VCaP (cell line): Measurements from ENCODE around the gene NRIP3.
"Not testable (repeated sequence)": the region's sequence is repeated elsewhere in the genome, so short reads cannot be mapped to it uniquely, and the experiment has no call there.

Experiments
- H3K27ac ChIP-seq: fragments of 450-650 bp; 2 replicates; pipeline ENCODE4 v1.5.1; 2017
- TF ChIP-seq, protein P1 (sequence below): fragments of 450-650 bp; conservative IDR thresholded peaks from 2 replicates; pipeline ENCODE4 v1.5.1; 2017; ENCODE audit warnings: mild to moderate bottlenecking, moderate library complexity

The NRIP3 gene

DNA sequence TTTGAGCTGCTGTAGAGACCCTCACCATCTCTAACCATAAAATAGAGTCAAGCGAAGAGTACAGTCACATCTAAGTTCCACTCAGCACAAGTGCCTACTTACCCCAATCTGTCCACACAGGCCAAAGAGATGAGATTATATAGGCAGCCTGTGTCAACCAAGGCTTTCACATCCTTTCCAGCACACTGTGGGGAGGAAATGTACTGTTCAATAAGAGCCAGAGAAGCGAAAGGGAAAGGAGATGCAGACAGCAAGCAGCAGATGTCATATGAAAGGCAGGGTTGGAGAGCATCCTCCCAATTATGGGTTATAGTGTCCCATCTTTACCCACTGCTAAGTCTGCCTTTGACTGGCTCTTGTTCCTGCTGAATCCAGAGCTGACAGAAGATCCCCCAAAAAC lies 16.4 kb downstream of the NRIP3 start:
- TF ChIP-seq, protein P1, sequence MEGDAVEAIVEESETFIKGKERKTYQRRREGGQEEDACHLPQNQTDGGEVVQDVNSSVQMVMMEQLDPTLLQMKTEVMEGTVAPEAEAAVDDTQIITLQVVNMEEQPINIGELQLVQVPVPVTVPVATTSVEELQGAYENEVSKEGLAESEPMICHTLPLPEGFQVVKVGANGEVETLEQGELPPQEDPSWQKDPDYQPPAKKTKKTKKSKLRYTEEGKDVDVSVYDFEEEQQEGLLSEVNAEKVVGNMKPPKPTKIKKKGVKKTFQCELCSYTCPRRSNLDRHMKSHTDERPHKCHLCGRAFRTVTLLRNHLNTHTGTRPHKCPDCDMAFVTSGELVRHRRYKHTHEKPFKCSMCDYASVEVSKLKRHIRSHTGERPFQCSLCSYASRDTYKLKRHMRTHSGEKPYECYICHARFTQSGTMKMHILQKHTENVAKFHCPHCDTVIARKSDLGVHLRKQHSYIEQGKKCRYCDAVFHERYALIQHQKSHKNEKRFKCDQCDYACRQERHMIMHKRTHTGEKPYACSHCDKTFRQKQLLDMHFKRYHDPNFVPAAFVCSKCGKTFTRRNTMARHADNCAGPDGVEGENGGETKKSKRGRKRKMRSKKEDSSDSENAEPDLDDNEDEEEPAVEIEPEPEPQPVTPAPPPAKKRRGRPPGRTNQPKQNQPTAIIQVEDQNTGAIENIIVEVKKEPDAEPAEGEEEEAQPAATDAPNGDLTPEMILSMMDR: no peak
- no peak overlapping the region for H3K27ac ChIP-seq

DNA sequence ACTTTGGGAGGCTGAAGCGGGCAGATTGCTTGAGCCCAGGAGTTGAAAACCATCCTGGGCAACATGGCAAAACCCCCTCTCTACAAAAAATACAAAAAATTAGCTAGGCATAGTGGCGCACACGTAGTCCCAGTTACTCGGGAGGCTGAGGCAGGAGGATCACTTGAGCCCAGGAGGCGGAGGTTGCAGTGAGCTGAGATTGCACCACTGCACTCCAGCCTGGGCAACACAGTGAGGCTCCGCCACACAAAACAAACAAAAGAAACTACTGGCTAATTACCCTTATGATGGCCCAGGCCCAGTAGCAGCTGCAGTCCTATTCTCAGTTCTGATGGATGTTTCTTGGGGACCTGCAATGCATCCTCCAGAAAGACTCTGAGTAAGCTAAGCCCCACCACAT lies 17.0 kb downstream of the NRIP3 start:
- H3K27ac ChIP-seq: not testable (repeated sequence)

DNA sequence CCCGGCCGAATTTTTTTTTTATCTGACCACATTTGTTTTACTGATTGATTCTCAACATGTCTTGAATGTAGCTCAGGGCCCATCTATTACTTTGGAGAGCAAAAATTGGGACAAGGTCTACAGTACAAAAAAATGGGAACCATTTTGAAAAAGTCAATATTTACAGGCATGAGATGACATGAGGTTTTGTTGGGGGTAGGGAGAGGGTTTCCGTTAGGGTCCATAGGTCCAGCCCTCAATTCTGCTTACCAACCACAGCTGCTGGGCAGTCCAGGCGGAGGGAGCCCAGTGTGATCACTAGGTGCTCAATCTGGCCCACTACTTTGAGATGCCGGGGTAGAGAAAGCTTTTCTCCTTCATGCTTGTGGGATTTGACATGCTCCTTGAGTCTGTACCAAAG lies 18.3 kb downstream of the NRIP3 start:
- H3K27ac ChIP-seq: no peak overlapping the region
- TF ChIP-seq, protein P1: no peak

DNA sequence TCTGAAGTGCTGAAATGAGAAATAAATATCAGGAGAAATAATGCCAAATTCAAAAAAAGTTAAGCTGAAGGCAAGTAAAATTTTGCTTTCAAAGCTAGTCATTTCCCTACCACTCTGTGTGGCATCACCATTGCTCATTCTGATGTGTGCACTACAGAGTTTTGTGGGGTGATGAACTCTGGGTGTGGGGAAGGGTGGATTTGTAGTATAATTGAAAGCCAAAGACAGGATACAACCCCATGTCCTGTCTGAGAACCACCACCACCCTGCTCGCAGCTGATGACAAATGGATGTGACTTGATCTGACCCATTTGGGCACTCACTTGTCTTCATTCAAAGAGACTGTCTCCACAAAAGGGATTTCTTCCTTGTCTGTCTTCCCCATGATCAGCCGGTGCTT lies 20.2 kb downstream of the NRIP3 start:
- no peak overlapping the region for H3K27ac ChIP-seq
- TF ChIP-seq, protein P1: no peak

DNA sequence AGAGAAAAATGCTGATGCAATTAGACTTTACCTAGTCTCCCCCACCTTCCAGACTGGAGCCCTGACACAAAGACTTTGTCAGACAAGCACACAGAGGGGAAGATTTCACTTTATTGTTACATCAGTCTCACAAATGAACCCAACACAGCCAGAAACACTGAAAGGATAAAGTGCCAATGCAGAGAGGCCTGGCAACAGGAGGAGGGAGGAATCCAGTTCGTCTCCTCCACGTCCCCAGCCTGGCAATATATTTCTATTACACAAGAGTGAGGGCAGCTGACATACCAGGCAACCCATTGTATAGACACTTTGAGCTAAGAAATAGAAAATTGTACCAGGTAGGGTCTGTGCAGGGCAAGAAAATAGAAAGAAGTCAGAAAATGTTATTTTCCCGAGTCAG lies 23.3 kb downstream of the NRIP3 start:
- TF ChIP-seq, protein P1: no peak
- H3K27ac ChIP-seq: no peak overlapping the region

DNA sequence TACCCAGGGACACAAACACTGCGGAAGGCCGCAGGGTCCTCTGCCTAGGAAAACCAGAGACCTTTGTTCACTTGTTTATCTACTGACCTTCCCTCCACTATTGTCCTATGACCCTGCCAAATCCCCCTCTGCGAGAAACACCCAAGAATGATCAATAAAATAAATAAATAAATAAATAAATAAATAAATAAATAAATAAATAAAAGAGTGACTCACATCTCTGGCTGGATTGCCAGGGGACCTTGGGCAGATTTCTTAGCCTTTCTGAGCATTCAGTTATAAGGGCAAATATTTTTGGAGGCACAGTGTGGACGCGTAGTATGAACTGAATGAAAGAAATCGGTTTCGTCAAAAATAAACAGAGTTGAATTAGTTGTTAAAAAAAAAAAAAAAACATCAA lies 24.4 kb downstream of the NRIP3 start:
- not testable (repeated sequence) for H3K27ac ChIP-seq

DNA sequence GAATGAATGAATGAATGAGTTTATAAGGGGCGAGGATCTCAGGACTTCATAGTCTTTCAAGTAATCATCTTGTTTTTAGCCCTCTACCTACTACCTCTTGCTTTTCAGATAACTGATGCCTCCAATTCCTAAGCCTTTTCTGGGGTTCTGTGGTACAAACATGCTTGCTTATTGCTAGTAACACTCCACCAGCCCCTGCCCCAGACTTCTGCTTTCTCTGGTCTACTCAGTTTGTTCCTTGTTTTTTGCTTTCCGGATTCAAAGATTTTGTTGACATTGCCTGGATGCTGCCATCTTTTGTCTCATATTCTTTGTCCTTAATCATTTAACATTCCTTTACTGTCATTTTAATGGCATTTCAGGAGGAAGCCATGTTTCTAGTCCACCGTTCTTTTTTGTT lies 30.7 kb downstream of the NRIP3 start:
- TF ChIP-seq, protein P1: no peak
- H3K27ac ChIP-seq: no peak overlapping the region

DNA sequence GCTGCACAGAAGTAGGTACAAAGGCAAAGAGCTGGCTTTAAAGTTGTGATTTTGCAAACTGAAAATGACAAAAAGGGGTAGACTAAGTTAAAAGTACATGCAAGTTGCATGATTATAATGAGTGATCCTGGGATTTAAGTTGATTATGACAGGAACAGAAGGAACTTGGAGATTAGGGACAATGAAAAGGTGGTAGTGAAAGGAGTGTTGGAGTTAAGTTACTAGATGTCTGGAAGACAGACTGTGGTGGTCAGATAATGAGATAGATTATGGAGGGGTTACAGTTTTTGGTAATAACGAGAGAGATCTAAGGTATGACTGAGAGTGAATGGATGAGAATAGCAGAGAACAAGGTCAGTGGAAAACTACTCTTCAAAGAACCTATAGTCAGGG lies 31.9 kb downstream of the NRIP3 start:
- TF ChIP-seq, protein P1: no peak

DNA sequence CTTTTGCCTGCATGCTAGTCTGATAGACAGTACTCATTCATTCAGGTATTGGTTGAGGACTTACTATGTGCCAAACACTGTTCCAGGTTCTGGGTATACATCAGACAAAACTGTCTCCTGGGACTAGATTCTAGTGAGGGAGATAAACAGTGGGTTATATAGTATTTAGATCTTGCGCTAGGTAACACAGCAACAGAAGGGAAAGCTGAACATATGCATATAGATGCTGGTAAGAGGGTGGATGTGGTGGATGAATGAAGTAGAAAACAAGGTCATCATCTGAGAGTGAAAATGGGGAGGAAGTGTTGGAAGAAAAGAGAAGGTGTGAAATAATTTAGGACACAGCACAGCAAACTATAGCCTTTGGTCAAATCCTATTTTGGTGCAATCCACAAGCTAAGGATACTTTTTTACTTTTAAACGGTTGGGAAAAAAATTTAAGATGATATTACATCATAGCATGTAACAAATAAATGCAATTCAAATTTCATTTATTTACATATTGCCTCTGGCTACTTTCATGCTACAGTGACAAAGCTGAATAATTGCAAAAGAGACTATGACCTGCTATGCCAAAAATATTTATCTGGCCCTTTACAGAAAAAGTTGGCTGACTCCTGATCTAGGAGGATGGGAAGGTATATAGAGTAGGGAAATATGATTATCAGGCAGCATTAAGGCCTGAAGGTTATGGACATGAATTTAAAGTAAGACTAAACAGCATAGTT lies 32.4 kb downstream of the NRIP3 start:
- no peak overlapping the region for H3K27ac ChIP-seq
- TF ChIP-seq, protein P1: no peak

More for the DNA sequence above, 31.9 kb downstream of the NRIP3 start:
- H3K27ac ChIP-seq: no peak overlapping the region
